Effector CD8-positive, alpha-beta T cell (primary cell): ENCODE measurements around the gene FREM2.

Experiments
- DNase-seq: peaks from one replicate; lab custom pipeline; 2025; lab: John Stamatoyannopoulos, UW
- total RNA-seq, 4 experiments: gene quantifications; one replicate each; lab custom pipeline; 2026; lab: John Stamatoyannopoulos, UW

FREM2 gene
- 0 to 1.6 (median 0.44) reads per million in 4 experiments for total RNA-seq

- no peak for DNase-seq
Measured at GRCh38 chr13:38686577-38687245, at the start of gene FREM2. FREM2 (plus strand) TSS chr13:38687077; CDS start chr13:38687345, 268 bp downstream.

DNA sequence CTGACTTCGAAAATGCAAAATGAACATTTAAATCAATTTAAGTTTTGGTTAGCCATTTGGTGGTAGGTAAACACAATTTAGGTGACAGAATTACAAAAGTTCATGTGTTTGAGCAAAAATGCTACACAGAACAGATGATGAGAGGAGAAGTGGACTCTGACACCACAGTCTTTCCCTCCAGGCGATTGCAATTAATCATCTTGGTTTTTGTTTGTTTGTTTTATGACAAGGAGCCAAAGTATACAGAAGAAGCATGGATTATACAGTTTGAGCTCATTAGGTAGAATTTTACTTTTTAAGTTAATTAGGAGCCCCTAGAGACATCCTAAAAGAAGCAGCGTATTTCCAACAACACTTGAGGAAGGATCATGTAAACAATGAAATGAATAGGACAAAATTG is 49.3 kb upstream of the FREM2 start:
- no peak for DNase-seq

GRCh38 chr13:38641164-38641948 is 45.5 kb upstream of the FREM2 start:
- no peak for DNase-seq

- DNase-seq, result no peak
Measured at GRCh38 chr13:38647312-38647711, 39.6 kb upstream of the FREM2 start.

DNA sequence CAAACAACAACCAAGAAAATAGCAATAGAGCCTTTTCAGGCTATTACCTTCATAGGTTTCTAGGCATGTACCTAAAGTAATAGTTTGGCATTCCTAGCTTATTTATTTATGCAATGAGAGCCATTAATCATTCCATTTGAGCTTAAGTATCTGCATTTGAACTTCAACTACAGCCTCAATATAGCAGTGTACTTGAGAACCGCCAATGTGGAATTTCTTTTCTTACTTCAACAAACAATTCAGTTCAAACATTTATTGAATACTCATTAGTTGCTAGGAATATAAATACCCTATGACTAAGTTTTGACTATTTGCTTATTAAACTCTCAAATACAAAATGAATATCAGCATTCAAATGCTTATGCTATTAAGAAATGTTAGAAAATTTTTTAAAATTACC is 38.0 kb upstream of the FREM2 start:
- no peak for DNase-seq

DNA sequence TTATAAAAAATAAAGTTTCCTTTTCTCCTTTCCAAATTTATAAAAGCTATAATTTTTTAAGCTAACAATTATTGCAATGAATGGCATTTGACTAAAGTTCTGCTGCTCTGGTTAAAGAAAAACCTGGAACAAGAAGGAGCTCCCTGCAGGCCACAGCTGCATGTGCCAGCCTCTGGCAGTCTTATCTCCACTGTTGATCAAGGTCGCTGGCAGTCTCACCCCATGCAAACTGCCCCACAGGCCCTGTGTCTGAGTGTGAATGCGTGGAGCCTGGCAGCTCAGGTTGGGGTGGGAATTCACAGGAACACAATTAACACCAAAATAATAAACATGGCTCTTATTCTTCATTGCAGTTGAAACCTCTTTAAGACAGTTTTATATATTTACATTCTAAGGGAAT is 30.2 kb upstream of the FREM2 start:
- DNase-seq, result no peak

- DNase-seq, result no peak
Measured at GRCh38 chr13:38657191-38657590, 29.7 kb upstream of the FREM2 start.

- no peak for DNase-seq
Measured at GRCh38 chr13:38658906-38659305, 28.0 kb upstream of the FREM2 start.

- no peak for DNase-seq
Measured at GRCh38 chr13:38661010-38661675, 25.7 kb upstream of the FREM2 start.

DNA sequence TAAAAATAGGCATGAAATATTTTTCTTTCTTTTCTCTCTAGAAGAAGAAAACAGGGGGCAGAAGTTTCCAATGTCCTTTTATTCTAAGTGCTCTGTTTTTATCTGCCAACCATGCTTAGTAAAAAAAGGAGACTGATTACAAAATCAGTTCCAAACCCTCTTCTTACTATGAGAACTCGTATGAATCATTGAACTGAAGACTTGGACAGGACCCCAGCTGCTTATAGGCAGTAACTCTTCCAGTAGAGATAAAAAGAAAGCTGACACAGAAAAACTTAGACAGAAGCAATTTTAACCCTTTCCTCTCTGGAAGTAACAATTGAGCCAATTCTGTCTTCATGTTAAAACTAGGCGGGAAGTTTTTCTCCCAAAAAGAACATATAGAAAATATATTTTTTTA is 24.5 kb upstream of the FREM2 start:
- no peak for DNase-seq

GRCh38 chr13:38664906-38665305 is 22.0 kb upstream of the FREM2 start:
- no peak for DNase-seq

DNA sequence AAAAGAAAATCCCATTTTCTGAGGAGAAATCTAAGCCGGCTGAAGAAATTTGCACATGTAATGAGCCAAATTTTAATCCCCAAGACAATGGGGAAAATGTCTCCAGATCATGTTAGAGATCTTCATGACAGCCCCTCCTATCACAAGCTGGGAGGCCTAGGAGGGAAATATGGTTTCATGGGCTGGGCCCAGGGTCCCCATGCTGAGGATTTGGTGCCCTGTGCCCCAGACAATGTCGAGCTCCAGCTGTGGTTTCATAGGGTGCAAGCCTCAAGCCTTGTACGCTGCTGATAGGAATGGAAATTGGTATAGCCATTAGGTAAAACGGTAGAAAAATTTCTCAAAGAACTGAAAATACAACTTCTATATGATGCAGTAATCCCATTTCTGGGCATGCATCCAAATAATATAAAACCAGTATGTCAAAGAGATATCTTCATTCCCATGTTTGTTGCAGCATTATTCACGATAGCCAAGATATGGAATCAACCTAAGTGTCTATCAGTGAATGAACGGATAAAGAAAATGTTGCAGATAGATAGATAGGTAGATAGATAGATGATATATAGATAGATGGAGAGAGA is 19.3 kb upstream of the FREM2 start:
- no peak for DNase-seq

DNA sequence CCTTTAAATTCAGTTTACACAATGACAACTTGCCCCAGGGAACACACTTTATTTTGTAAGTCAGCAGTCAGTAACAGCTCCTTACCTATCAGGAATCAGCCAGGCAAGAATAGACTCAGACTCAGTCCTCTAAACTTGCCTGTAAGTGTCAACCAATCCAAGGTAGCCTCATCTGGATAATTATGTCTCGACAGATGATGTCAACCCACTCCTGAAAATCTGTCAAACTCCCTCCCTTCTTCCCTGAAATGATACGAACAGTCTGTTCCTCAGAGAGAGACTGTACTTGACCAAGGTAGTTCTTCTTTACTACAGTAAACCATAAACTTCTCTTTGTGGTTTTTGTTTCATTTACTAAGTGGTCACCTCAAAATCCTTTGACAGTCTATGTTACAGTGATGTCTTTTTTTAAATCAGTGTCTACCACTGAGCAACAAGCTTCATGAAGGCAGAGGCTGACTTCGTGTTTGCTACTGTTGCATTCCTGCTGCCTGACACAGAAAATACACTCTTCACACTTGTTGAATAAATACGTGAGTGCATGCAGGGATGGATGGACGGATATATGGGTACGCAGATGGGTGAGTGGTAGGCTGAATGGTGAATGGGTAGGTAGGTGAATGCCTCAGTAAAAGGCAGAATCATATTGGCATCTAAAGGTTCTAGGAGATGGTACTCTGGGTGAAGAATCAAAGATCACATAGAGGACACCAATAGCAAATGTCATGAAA is 17.5 kb upstream of the FREM2 start:
- no peak for DNase-seq

DNA sequence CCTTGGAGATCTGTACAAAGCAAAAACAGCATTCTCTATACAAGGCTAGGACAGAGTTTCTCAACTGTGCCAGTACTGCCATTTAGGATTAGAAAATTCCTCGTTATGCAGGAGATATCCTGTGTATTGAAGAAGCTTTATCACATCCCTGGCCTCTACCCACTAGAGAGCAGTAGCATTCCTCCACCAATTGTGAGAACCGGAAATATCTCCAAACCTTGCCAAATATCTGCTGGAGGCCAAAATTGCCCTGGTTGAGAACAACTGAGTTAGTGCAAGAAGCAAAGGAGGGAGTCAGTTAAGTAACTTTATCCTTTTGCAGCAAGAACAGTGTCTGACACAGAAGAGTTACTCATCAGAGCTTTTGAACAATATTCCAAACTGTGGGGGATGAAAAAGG is 16.2 kb upstream of the FREM2 start:
- no peak for DNase-seq

DNA sequence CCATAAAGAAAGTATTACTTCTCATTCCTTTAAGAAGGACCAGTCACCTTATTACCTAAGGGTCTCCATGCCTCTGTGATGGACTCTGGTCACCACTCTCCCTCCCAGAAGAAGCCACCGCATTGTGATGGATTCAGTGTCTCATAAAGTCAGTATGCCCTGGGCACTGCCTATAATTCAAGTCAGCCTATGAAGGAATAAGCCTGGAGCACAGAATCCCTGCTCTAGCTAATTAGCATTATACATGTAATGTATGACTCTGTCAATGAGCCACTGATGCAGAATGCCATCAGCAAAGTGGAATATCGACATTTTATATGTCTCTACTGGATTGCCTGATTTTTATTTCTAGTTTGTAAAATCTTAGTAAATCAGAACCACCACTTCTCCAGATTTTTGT is 14.9 kb upstream of the FREM2 start:
- DNase-seq, result no peak

- DNase-seq, result no peak
Measured at GRCh38 chr13:38674208-38674607, 12.7 kb upstream of the FREM2 start.

- no peak for DNase-seq
Measured at GRCh38 chr13:38680912-38681311, 6.0 kb upstream of the FREM2 start.

DNA sequence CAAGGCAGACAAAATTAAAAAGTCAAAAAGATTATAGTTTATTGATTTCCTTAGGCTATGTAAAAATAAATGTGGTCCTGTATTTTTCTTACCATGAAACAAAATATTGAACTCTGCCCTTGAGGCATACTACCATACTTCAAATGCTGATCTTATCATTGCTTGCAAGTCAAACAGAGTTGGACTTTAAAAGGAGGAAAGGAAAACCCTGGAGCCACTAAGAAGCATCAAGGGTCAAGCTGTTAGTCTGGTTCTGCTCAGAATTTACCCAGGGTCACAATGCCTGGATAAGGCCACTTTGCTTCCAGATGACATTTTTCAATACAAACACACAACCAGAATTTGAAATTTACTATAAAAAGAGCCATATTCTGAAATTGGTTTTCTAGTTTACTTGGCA is 2.2 kb upstream of the FREM2 start:
- DNase-seq, result no peak

- no peak for DNase-seq
Measured at GRCh38 chr13:38685431-38685830, 1.4 kb upstream of the FREM2 start.

DNA sequence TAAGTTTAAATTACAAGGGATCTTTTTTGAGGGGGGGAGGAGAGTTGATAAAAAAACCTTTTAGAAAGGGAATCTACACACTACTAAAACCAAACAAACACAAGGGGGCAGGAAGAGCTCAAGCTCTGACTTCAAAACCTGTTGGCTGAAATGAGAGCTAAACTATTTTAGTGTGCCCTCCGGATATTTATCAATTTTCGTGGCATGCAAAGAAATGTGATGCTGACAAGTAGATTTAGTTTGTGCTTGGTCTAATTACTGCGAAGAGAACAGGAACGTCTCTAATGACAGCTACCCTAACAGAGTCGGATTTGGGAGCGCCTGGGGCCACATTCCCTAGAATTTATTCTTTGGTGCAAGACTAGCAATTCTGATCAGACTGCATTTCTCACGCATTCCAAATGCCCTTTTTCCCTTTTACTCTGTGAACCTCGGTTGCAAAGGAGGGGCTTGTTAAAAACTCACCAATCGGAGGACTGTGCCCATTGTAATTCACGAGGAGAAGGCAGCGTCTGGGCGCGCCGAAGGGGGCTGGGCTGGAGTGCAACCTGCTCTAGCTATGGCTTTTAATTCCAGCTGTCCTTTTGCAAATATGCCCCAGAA is 802 bp upstream of the FREM2 start:
- no peak for DNase-seq
